Activated gamma-delta T cell (primary cell): ENCODE results near the gene HBQ1.
"Not testable (repeated sequence)": the region's sequence is repeated elsewhere in the genome, so short reads cannot be mapped to it uniquely, and the experiment has no call there.

Experiments used
- DNase-seq: peaks from one replicate; lab custom pipeline; 2025; lab: John Stamatoyannopoulos, UW

Gene HBQ1

DNA sequence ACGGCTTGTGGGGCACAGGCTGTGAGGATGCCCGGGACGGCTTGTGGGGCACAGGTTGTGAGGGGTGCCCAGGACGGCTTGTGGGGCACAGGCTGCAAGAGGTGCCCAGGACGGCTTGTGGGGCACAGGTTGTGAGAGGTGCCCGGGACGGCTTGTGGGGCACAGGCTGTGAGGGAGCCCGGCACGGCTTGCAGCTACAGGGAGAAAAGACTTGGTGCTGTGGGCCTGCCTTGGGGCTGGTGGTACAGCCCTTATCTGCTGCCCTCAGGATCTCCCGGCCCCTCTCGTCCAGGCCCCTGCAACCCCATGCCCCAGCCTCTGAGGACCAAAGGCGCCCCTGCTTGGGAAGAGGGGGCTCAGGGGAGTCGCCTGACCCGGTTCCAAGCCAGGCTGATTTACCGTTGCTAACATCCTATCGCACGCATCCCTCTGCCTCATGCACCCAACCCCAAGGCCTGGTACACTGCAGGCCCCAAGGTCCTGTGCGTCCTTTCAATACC lies 19.5 kb upstream of the HBQ1 start:
- DNase-seq, result no peak

- no peak for DNase-seq
Measured at GRCh38 chr16:162271-162991, 17.8 kb upstream of the HBQ1 start.

DNA sequence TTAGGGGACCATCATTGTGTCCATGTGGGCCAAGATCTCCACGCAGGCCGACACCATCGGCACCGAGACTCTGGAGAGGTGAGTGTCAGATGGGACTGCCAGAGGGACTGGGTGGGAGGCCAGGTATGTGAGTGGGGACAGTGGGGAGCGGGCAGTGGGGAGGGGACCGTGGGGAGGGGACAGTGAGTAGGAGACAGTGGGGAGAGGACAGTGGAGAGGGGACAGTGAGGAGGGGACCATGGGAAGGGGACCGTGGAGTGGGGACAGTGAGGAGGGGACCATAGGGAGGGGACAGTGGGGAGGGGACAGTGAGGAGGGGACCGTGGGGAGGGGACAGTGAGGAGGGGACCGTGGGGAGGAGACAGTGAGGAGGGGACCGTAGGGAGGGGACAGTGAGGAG lies 17.1 kb upstream of the HBQ1 start:
- DNase-seq, result not testable (repeated sequence)

DNA sequence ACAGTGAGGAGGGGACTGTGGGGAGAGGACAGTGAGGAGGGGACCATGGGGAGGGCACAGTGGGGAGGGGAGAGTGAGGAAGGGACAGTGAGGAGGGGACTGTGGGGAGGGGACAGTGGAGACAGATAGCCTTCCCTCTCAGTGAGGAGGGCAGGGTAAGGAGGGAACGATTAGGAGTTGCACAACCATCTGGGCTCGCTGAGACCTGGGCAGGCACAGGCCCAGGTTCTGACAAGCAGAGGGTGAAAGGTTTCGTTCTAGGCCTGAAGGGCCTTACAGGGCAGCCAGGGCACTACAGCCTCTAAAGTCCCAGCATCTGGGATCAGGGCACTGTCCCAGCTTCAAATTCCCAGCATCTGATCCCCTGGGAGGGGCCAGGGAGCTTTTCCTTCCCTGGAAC lies 16.6 kb upstream of the HBQ1 start:
- not testable (repeated sequence) for DNase-seq

DNA sequence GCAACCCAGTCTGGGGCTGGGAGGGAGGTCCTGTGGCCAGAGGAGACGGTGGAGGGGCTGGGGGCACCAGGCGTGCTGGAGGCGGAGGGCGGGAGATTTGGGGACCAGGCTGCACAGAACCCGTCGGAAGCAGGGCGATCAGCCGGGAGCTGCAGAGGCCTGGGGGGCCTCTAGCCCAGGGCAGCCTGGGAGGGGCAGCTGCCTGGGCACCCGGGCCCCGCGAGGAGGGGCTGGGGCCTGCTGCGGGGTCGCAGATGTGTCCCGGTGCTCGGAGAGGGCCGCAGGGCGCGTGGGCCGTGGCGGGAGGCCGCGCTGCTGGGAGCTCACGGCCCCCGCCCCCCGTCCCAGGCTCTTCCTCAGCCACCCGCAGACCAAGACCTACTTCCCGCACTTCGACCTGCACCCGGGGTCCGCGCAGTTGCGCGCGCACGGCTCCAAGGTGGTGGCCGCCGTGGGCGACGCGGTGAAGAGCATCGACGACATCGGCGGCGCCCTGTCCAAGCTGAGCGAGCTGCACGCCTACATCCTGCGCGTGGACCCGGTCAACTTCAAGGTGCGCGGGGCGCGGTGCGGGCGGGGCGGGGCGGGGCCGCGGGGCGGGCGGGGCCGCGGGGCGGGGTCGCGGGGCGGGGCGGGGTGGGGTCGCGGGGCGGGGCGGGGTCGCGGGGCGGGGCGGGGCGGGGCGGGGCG lies 16.0 kb upstream of the HBQ1 start:
- not testable (repeated sequence) for DNase-seq

DNA sequence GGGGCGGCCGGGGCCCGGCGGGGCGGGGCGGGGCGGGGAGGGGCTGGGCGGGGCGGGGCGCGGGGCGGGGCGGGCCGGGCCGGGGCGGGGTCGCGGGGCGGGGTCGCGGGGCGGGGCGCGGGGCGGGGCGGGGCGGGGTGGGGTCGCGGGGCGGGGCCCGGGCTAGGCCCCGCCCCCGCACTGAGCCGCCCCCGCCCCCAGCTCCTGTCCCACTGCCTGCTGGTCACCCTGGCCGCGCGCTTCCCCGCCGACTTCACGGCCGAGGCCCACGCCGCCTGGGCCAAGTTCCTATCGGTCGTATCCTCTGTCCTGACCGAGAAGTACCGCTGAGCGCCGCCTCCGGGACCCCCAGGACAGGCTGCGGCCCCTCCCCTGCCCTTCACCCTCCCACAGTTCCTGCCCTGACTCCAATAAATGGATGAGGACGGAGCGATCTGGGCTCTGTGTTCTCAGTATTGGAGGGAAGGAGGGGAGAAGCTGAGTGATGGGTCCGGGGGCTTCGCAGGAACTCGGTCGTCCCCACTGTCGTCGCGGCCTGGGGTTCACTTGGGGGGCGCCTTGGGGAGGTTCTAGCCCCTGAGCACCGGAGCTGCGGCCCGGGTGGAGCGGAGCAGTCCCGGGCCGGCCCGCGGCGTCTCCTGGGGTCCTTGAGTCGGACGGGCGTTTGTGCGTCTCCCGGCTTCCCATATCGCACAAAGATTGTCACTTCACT lies 15.3 kb upstream of the HBQ1 start:
- no peak for DNase-seq

DNA sequence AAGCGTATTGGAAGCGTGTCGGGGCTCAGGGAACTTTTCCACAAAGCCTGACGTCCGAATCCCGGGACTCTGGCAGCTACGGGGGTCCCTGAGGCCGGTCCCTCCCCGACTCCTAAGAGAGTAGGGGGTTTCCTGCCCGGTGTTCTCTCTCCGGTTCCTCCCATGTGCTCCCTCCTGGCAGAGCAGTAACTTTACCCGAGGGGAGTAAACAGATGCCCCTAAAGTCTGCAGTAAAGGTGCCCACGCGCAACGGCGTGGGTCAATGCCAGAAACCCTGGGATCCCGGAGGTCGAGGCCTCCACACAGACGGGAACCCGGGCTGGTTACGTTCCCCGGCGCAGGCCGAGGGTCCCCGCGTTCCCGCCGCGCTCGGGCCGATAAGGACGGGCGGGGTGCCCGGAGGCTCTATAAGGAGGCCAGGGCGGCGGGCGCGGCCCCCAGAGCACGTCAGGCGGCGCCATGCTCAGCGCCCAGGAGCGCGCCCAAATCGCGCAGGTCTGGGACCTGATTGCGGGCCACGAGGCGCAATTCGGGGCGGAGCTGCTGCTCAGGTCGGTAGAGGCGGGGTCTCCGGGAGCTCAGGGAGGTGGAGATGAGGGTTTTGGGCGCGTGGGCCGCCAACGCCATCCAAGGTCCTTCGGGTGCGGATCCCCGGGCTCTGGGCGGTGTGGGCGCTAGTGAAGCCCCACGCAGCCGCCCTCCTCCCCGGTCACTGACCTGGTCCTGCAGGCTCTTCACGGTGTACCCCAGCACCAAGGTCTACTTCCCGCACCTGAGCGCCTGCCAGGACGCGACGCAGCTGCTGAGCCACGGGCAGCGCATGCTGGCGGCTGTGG lies 14.5 kb upstream of the HBQ1 start, which contains the start of gene HBM:
Gene HBM (plus strand): TSS at position 440 of the 836 bp plus-strand sequence. CDS start 20 bp downstream, at position 460.
- no peak for DNase-seq

DNA sequence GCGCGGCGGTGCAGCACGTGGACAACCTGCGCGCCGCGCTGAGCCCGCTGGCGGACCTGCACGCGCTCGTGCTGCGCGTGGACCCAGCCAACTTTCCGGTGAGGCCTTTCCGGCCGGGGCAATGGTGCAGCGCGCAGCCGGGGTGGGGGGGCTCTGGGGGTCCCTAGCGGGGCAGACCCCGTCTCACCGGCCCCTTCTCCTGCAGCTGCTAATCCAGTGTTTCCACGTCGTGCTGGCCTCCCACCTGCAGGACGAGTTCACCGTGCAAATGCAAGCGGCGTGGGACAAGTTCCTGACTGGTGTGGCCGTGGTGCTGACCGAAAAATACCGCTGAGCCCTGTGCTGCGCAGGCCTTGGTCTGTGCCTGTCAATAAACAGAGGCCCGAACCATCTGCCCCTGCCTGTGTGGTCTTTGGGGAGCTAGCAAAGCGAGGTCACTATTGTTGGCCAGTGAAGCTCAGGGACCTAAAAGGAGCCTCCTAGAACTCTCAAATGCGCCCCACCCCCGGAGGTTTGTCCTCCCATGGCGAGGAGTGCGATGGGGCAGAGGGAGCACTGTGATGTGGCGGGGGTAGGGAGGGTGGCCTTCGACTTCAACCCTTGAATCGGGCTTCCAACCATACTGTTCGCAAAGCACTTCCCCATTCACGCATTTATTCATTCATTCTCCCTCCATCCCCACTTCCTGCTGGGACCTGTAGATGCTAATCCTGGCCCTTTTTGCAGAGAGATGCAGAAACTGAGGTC lies 13.7 kb upstream of the HBQ1 start:
- no peak for DNase-seq

GRCh38 chr16:167122-167690 lies 13.1 kb upstream of the HBQ1 start:
- DNase-seq, result no peak

DNA sequence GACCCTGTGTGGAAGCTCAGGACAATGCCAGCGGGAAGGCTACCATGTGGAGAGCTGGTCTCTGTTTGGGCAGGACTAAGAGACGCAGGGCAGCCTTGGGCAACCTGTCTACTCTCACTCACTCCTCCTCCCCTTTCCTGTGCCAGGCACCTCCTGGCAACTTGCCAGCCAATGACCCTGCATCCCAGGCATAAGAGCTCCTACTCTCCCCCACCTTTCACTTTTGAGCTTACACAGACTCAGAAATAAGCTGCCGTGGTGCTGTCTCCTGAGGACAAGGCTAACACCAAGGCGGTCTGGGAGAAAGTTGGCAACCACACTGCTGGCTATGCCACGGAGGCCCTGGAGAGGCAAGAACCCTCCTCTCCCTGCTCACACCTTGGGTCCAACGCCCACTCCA lies 11.8 kb upstream of the HBQ1 start:
- no peak for DNase-seq

GRCh38 chr16:169014-169413 lies 11.2 kb upstream of the HBQ1 start:
- no peak for DNase-seq

DNA sequence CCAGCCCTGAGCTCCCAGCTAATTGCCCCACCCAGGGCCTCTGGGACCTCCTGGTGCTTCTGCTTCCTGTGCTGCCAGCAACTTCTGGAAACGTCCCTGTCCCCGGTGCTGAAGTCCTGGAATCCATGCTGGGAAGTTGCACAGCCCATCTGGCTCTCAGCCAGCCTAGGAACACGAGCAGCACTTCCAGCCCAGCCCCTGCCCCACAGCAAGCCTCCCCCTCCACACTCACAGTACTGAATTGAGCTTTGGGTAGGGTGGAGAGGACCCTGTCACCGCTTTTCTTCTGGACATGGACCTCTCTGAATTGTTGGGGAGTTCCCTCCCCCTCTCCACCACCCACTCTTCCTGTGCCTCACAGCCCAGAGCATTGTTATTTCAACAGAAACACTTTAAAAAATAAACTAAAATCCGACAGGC lies 10.2 kb upstream of the HBQ1 start:
- DNase-seq, result not testable (repeated sequence)

DNA sequence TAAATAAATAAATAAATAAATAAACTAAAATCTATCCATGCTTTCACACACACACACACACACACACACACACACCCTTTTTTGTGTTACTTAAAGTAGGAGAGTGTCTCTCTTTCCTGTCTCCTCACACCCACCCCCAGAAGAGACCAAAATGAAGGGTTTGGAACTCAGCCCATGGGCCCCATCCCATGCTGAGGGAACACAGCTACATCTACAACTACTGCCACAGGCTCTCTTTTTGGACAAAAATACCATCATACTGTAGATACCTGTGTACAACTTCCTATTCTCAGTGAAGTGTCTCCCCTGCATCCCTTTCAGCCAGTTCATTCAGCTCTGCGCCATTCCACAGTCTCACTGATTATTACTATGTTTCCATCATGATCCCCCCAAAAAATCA lies 9.5 kb upstream of the HBQ1 start:
- no peak for DNase-seq

- not testable (repeated sequence) for DNase-seq
Measured at GRCh38 chr16:172374-172941, 7.8 kb upstream of the HBQ1 start, which contains the start of gene HBA2. Gene HBA2 (plus strand): TSS chr16:172876. CDS start chr16:172913, 37 bp downstream.

GRCh38 chr16:173211-173854 lies 6.9 kb upstream of the HBQ1 start:
- not testable (repeated sequence) for DNase-seq

DNA sequence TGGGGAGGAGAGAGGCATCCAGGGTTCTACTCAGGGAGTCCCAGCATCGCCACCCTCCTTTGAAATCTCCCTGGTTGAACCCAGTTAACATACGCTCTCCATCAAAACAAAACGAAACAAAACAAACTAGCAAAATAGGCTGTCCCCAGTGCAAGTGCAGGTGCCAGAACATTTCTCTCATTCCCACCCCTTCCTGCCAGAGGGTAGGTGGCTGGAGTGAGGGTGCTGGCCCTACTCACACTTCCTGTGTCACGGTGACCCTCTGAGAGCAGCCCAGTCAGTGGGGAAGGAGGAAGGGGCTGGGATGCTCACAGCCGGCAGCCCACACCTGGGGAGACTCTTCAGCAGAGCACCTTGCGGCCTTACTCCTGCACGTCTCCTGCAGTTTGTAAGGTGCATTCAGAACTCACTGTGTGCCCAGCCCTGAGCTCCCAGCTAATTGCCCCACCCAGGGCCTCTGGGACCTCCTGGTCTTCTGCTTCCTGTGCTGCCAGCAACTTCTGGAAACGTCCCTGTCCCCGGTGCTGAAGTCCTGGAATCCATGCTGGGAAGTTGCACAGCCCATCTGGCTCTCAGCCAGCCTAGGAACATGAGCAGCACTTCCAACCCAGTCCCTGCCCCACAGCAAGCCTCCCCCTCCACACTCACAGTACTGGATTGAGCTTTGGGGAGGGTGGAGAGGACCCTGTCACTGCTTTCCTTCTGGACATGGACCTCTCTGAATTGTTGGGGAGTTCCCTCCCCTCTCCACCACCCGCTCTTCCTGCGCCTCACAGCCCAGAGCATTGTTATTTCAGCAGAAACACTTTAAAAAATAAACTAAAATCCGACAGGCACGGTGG lies 6.1 kb upstream of the HBQ1 start:
- DNase-seq, result not testable (repeated sequence)

DNA sequence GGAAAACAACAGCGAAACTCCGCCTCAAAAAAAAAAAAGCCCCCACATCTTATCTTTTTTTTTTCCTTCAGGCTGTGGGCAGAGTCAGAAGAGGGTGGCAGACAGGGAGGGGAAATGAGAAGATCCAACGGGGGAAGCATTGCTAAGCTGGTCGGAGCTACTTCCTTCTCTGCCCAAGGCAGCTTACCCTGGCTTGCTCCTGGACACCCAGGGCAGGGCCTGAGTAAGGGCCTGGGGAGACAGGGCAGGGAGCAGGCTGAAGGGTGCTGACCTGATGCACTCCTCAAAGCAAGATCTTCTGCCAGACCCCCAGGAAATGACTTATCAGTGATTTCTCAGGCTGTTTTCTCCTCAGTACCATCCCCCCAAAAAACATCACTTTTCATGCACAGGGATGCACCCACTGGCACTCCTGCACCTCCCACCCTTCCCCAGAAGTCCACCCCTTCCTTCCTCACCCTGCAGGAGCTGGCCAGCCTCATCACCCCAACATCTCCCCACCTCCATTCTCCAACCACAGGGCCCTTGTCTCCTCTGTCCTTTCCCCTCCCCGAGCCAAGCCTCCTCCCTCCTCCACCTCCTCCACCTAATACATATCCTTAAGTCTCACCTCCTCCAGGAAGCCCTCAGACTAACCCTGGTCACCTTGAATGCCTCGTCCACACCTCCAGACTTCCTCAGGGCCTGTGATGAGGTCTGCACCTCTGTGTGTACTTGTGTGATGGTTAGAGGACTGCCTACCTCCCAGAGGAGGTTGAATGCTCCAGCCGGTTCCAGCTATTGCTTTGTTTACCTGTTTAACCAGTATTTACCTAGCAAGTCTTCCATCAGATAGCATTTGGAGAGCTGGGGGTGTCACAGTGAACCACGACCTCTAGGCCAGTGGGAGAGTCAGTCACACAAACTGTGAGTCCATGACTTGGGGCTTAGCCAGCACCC lies 5.0 kb upstream of the HBQ1 start:
- no peak for DNase-seq
